Esophagus muscularis mucosa (tissue), 4 donors: ENCODE data around the gene NBPF10. TPM values are rescaled to one million over a fixed set of nuclear protein-coding genes. Genes with fewer than 3 reads are reported as not detected.
A peak's percentile ranks its signal among the peaks of the same experiment; 100 is the strongest.
"Not testable (repeated sequence)": the region's sequence is repeated elsewhere in the genome, so short reads cannot be mapped to it uniquely, and the experiment has no call there.

Experiments
- DNase-seq: peaks from one replicate; pipeline ENCODE4 v3.0.0-alpha.2; 2017; ENCODE audit errors: extremely low spot score
- H3K27ac ChIP-seq, 4 donors: fragments of 200-600 bp; sonication (generic); replicated peaks in 1 of 4; 1 replicate in 3 of 4; 2 replicates in 1 of 4; pipeline ENCODE4 v1.5.1; 2016 to 2019; ENCODE audit warnings: mild to moderate bottlenecking in 1 of 4
- H3K27me3 ChIP-seq, 4 donors: fragments of 200-600 bp; sonication (generic); one replicate each; pipeline versions ENCODE4 v1.5.1 to v1.6.0; 2016 to 2019
- H3K36me3 ChIP-seq, 4 donors: fragments of 200-600 bp; sonication (generic); one replicate each; pipeline ENCODE4 v1.5.1; 2016 to 2019
- H3K4me1 ChIP-seq, 4 donors: fragments of 200-600 bp; sonication (generic); one replicate each; pipeline ENCODE4 v1.5.1; 2016 to 2019
- H3K4me3 ChIP-seq, 4 donors: fragments of 200-600 bp; sonication (generic); 1 replicate in 2 of 4; 2 replicates in 2 of 4; pipeline ENCODE4 v1.5.1; 2016 to 2019; ENCODE audit warnings: mild to moderate bottlenecking in 4 of 4, moderate library complexity in 1 of 4
- H3K9me3 ChIP-seq, 4 donors: fragments of 200-600 bp; sonication (generic); 1 replicate in 3 of 4; 2 replicates in 1 of 4; pipeline ENCODE4 v1.5.1; 2016 to 2019
- CTCF ChIP-seq, 3 experiments: fragments of 200-600 bp in 2 of 3; fragments of 450-650 bp in 1 of 3; sonication (generic) in 2 of 3; IDR thresholded peaks; one replicate each; pipeline ENCODE4 v1.5.1; 2017 to 2019; ENCODE audit warnings: antibody characterized with exemption in 3 of 3, mild to moderate bottlenecking in 2 of 3, moderate library complexity in 1 of 3
- WGBS: methylation state at CpG from one replicate; pipeline ENCODE4 v1.1.5; 2018; 5-methylcytosine and 5-hydroxymethylcytosine counted together
- intact Hi-C: fragments of 100-400 bp; cut with DNase I; formaldehyde crosslinking; loops from one replicate; pipeline ENCODE4 v1.15.1; 2023
- total RNA-seq, 4 donors: library from RNA; depleted of rRNA; stranded (reverse); fragments of >200 nt; gene quantifications; one replicate each; pipeline versions ENCODE4 v1.1.0 to v1.2.1, GENCODE V29; 2016

NBPF10 gene
- 1 to 10 TPM in 2 of 4 donors, under 1 TPM in 2; 0.69 to 1.7 (median 1.1) TPM for total RNA-seq

GRCh38 chr1:146144465-146144864, at the start of gene NBPF10:
NBPF10 (minus strand) TSS chr1:146144804; CDS start chr1:146144769, 35 bp downstream.
- TF ChIP-seq CTCF (IDR thresholded peaks at IDR 0.05): peak; percentile 17 to 34 (median 25)
- H3K9me3 ChIP-seq, H3K36me3 ChIP-seq, intact Hi-C loops, H3K27me3 ChIP-seq, H3K4me3 ChIP-seq, H3K4me1 ChIP-seq, DNase-seq, H3K27ac ChIP-seq: not testable (repeated sequence)
- no CpG with 5 or more reads among the region's 7 CpGs for WGBS

GRCh38 chr1:146174531-146174930, 29.9 kb upstream of the NBPF10 start:
- intact Hi-C loops, H3K4me1 ChIP-seq, H3K27me3 ChIP-seq, H3K9me3 ChIP-seq, H3K36me3 ChIP-seq, DNase-seq: not testable (repeated sequence)
- Histone ChIP-seq H3K27ac (peak overlapping the region in 2 of 4 donors; percentile 40 to 56), H3K4me3 (peak overlapping the region in 2 of 4 donors; percentile 23 to 24)
- 0% methylated on average over 2 of the region's 5 CpGs for WGBS

- DNase-seq, intact Hi-C loops, H3K4me1 ChIP-seq, H3K27ac ChIP-seq, H3K27me3 ChIP-seq, H3K9me3 ChIP-seq, H3K4me3 ChIP-seq, H3K36me3 ChIP-seq: not testable (repeated sequence)
- no CpG with 5 or more reads among the region's 1 CpG for WGBS
Observed at GRCh38 chr1:146167740-146168139, 23.1 kb upstream of the NBPF10 start.

GRCh38 chr1:146167273-146167672, 22.7 kb upstream of the NBPF10 start:
- no CpG with 5 or more reads among the region's 1 CpG for WGBS

More at GRCh38 chr1:146167273-146167672, 22.7 kb upstream of the NBPF10 start:
- H3K27ac ChIP-seq, H3K36me3 ChIP-seq, DNase-seq, intact Hi-C loops, H3K4me1 ChIP-seq, H3K9me3 ChIP-seq, H3K4me3 ChIP-seq, H3K27me3 ChIP-seq: not testable (repeated sequence)

Other genes starting within 250 kb of the NBPF10 start
- 1 to 10 TPM; 1.7 to 7.2 (median 3.8) TPM for gene ITGA10, start 234.8 kb downstream of the NBPF10 start, total RNA-seq
- gene PEX11B, start 226.1 kb downstream of the NBPF10 start, total RNA-seq: 10 to 100 TPM; 18.3 to 21.2 (median 20.0) TPM
- gene RBM8A, start 217.3 kb downstream of the NBPF10 start, total RNA-seq: 100 to 1,000 TPM in 1 of 4 donors, 10 to 100 TPM in 3; 42.8 to 119 (median 69.7) TPM
- 10 to 100 TPM; 33.2 to 55.0 (median 41.7) TPM for gene LIX1L, start 186.8 kb downstream of the NBPF10 start, total RNA-seq
- gene ANKRD34A, start 180.2 kb downstream of the NBPF10 start, total RNA-seq: 1 to 10 TPM in 3 of 4 donors, under 1 TPM in 1; 0.66 to 1.7 (median 1.3) TPM
- gene POLR3GL, start 180.1 kb downstream of the NBPF10 start, total RNA-seq: 10 to 100 TPM; 29.0 to 41.5 (median 35.5) TPM
- gene TXNIP, start 148.2 kb downstream of the NBPF10 start, total RNA-seq: 1,000 to 10,000 TPM; 1,186 to 4,171 (median 2,482) TPM
- not detected for gene HJV, start 123.1 kb downstream of the NBPF10 start, total RNA-seq
- 10 to 100 TPM; 24.5 to 47.4 (median 40.2) TPM for gene NOTCH2NLA, start 84.2 kb upstream of the NBPF10 start, total RNA-seq